Esophagus (tissue), 2 donors: ENCODE results near the gene DTNBP1. TPM values are rescaled to one million over a fixed set of nuclear protein-coding genes. Genes with fewer than 3 reads are reported as not detected.
"Not testable (repeated sequence)": the region's sequence is repeated elsewhere in the genome, so short reads cannot be mapped to it uniquely, and the experiment has no call there.

Experiments used
- H3K27ac ChIP-seq, 2 donors: one replicate each; pipeline ENCODE4 v1.5.1; 2013; ENCODE audit warnings: low read depth in 2 of 2, mild to moderate bottlenecking in 2 of 2, inconsistent platforms in 1 of 2, low read length in 1 of 2, moderate library complexity in 1 of 2
- H3K27me3 ChIP-seq, 2 donors: one replicate each; pipeline ENCODE4 v1.6.1; 2013; ENCODE audit warnings: low read length in 2 of 2, control low read depth in 1 of 2, mild to moderate bottlenecking in 1 of 2; ENCODE audit not compliant: insufficient read depth in 2 of 2, control insufficient read depth in 1 of 2
- H3K36me3 ChIP-seq, 2 donors: one replicate each; pipeline ENCODE4 v1.6.1; 2013; ENCODE audit warnings: low read length in 1 of 2; ENCODE audit not compliant: control insufficient read depth in 2 of 2, insufficient read depth in 2 of 2
- H3K4me1 ChIP-seq, 2 donors: one replicate each; pipeline ENCODE4 v1.6.1; 2013; ENCODE audit warnings: low read length in 1 of 2; ENCODE audit not compliant: control insufficient read depth in 2 of 2, insufficient read depth in 2 of 2
- H3K4me3 ChIP-seq, 2 donors: one replicate each; pipeline ENCODE4 v1.5.1; 2013; ENCODE audit warnings: low read length in 2 of 2, mild to moderate bottlenecking in 2 of 2, low read depth in 1 of 2, moderate library complexity in 1 of 2
- H3K9me3 ChIP-seq, 2 donors: one replicate each; pipeline ENCODE4 v1.6.1; 2013; ENCODE audit warnings: mild to moderate bottlenecking in 2 of 2, low read depth in 1 of 2, low read length in 1 of 2, moderate library complexity in 1 of 2; ENCODE audit not compliant: control insufficient read depth in 2 of 2, insufficient read depth in 1 of 2
- WGBS, 2 donors: extraction: QIAGEN DNeasy Blood & Tissue Kit; methylation state at CpG; one replicate each; pipeline ENCODE4 v1.1.7; 2013; 5-methylcytosine and 5-hydroxymethylcytosine counted together
- polyA plus RNA-seq, 2 donors: library from polyadenylated mRNA; stranded (reverse); fragments of 200-250 nt; gene quantifications; one replicate each; pipeline ENCODE4 v1.2.3, GENCODE V29; 2013
- donor health status: healthy with polysubstance abuse.
- donor health status: Bipolar disorder and iron deficiency.

The DTNBP1 gene
- polyA plus RNA-seq, 2 donors = 4.2 to 9.6 TPM

DNA sequence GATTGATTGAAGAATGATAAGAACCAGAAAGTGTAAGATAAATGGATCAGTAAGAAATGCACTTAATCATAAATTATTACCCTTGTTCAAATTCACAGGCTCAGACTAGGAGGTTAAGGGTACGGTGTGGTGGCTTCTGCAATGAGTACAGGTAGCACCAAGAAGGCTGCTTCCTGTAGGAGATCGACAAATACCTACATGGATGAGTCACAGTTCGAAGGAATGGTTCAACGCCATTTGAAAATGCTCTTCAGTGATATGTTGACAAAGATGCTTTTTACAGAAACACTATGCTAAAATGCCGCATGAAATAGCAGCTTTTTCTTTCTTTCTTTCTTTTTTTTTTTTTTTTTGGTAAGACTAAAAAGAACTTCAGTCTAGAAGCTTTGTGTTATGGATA is 116.2 kb downstream of the DTNBP1 start:
- Histone ChIP-seq H3K36me3 (no peaks in the 10 kb centered on the region), H3K4me3 (no peak overlapping the region), H3K27ac (no peak overlapping the region), H3K4me1 (no peaks in the 10 kb centered on the region), H3K9me3 (peaks cover 0 to 2% of the 10 kb centered on the region in 2 donors), H3K27me3 (no peaks in the 10 kb centered on the region)
- WGBS, 2 donors = 70 to 81% methylated on average over 5 of the region's 5 CpGs

DNA sequence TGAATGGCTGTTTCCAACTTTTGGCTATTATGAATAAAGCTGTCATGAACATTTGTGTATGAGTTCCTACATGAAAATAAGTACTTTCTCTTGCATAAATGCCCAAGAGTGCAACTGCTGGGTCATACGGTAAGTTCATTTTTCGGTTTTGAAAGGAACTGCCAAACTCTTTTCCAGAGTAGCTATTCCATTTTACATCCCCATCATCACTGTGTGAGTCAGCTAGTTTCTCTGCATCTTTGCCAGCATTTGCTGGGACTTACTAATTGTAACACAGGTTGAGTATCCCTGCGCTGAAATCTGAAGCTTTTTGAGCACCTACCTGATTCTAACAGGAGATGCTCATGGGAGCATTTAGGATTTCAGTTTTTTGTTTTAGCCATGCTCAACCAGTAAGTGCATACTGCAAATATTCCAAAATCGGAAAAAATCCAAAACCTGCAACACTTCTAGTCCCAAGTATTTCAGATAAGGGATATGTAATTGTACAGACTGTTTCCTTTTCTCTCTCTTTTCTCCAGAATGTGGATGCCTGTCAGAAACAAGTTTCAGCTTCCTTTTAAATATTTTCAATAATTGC is 118.4 kb downstream of the DTNBP1 start:
- 93 to 95% methylated on average over 4 of the region's 4 CpGs for WGBS, 2 donors
- H3K9me3 ChIP-seq = peaks cover 0 to 2% of the 10 kb centered on the region in 2 donors

DNA sequence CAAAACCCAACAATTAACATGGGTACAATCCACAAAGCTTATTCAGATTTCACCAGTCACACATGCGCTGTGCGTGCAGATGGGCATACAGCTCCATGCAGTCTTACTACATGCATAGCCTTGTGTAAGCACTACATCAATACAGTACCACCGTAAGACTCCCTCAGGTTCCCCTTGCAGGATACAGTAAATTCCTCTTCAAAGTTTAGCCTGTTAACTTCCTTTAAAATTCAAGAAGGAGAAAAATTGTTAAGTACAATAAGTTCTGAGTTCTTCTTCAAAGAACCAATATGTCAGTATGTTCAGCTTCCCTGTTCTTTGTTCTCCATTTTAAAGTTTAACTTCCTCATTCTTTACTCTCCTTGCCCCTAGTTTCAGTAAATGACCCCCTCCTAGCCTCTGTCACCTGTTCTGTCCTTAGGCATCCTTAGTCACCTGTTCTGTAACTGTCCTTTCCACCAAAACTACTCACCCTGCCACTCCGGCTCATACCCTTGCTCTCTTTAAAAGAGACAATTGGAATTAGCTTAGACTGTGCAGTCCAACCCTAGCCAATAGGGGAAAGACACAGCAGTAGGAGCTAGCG is 119.4 kb downstream of the DTNBP1 start:
- WGBS, 2 donors = 96 to 97% methylated on average over 5 of the region's 5 CpGs
- H3K36me3 ChIP-seq = not testable (repeated sequence)

More for the DNA sequence above, 118.4 kb downstream of the DTNBP1 start:
- no peaks in the 10 kb centered on the region for H3K27me3 ChIP-seq
- H3K36me3 ChIP-seq = no peaks in the 10 kb centered on the region
- H3K4me1 ChIP-seq = no peaks in the 10 kb centered on the region
- H3K27ac ChIP-seq = no peak overlapping the region
- H3K4me3 ChIP-seq = no peak overlapping the region

DNA sequence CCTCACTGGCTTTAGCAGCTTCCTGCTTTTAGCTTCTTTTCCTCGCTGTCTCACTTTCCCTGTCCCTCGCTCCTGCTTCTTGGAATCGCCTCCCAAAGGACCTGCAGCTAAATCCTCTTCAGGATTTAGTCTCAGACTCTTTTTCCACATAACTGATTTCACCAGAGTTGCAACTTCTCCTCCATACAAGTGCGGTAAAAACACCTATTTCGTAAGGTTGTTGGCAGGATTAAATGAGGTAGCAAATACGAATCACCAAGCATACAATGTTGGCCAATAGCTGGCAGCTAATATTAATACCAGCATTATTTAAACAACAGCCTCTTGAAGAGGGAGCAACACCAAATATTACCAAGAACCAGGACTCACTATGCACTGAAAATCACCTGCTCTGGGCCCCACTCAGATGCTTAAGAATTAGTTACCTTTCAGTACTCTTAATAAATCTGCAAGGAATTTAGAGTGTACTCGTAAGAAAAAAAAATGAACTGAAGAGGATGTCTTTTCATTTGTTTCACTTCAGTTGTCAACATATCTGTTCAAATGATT is 123.0 kb downstream of the DTNBP1 start:
- peaks cover 0 to 2% of the 10 kb centered on the region in 2 donors for H3K9me3 ChIP-seq
- 72 to 82% methylated on average over 7 of the region's 7 CpGs for WGBS, 2 donors
- no peak overlapping the region for H3K27ac ChIP-seq
- no peaks in the 10 kb centered on the region for H3K36me3 ChIP-seq
- H3K4me1 ChIP-seq = peaks cover 0 to 4% of the 10 kb centered on the region in 2 donors
- no peak overlapping the region for H3K4me3 ChIP-seq
- no peaks in the 10 kb centered on the region for H3K27me3 ChIP-seq

More for the DNA sequence above, 119.4 kb downstream of the DTNBP1 start:
- not testable (repeated sequence) for H3K4me3 ChIP-seq, H3K9me3 ChIP-seq, H3K27ac ChIP-seq, H3K27me3 ChIP-seq, H3K4me1 ChIP-seq

DNA sequence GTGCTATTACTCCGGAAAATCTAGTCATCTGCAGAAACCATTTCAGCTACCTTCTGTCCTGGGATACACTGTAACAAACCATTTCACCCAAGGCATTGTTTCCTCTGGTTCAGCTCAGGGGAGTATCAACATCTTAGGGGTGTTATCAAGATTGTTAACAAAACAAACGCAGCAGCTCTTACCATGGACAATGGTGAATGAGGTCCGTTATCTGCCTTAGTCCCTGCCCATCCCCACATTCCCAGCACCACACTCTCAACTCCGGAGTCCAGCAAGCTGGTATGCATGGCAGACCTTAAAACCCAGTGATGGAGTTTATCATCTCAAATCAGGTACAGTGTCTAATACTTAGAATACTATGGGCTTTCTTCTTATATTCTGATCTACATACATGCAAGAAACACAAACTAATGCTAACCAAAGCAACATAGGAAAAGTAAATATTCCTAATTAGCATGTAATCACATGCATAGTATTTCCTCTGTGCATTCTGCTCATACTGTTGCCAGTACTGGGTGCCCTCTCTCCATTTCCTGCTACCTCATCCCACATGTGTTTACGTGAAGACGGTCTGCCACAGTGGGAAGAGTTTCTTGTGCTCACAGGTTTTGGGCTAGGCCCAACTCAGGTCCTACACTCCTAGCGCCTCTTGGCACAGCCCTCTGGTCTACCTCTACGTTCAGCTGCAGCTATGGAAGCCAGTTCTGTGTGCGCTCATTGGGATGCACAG is 123.9 kb downstream of the DTNBP1 start:
- Histone ChIP-seq H3K36me3 (no peaks in the 10 kb centered on the region), H3K4me3 (no peak overlapping the region), H3K4me1 (peaks cover 0 to 4% of the 10 kb centered on the region in 2 donors), H3K27me3 (no peaks in the 10 kb centered on the region), H3K27ac (no peak overlapping the region), H3K9me3 (peaks cover 0 to 2% of the 10 kb centered on the region in 2 donors)
- WGBS, 2 donors = 87% methylated on average over 9 of the region's 9 CpGs

DNA sequence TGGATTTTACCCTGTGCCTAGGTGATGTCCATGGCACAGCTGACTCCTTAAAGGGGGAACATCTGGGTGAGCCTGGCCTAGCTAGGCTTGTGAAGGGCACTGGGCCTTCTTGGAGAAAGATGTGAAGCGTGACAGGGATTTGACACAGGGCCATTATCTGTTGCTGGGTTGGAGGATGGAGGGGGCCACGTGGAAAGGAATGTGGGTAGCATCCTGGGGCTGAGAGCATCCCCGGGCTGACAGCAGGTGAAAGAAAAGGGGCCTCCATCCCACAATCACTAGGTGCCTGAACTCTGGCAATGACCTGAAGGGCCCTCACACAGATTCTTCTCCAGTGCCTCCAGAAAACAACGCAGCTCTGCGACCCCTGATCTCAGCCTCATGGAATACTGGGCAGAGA is 124.7 kb downstream of the DTNBP1 start:
- H3K27me3 ChIP-seq = no peaks in the 10 kb centered on the region
- H3K27ac ChIP-seq = no peak overlapping the region
- WGBS, 2 donors = 93 to 99% methylated on average over 5 of the region's 5 CpGs
- H3K36me3 ChIP-seq = peaks cover 0 to 3% of the 10 kb centered on the region in 2 donors
- H3K4me3 ChIP-seq = no peak overlapping the region
- H3K4me1 ChIP-seq = peaks cover 0 to 4% of the 10 kb centered on the region in 2 donors
- H3K9me3 ChIP-seq = no peaks in the 10 kb centered on the region

DNA sequence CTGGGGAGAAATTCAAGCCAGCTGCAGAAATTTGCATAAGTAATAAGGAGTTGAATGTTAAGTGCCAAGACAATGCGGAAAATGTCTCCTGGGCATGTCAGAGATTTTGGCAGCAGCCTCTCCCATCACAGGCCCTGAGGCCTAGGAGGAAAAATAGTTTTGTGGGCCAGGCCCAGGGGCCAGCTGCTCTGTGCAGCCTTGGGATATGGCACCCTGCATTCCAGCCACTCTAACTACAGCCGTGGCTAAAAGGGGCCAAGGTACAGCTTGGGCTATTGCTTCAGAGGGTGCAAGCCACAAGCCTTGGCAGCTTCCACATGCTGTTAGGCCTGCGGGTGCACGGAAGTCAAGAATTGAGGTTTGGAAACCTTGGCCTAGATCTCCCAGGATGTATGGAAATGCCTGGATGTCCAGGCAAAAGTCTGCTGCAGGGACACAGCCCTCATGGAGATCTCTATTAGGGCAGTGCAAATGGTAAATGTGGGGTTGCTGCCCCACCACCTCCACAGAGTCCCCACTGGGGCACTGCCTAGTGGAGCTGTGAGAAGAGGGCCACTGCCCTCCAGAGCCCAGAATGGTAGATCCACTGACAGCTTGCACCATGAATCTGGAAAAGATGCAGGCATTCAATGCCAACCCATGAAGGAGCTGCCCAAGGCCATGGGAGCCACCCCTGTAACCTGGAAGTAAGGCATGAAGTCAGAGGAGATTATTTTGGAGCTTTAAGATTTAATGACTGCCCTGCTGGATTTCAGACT is 126.5 kb downstream of the DTNBP1 start:
- Histone ChIP-seq H3K9me3 (no peaks in the 10 kb centered on the region), H3K27ac (no peak overlapping the region), H3K4me3 (no peak overlapping the region), H3K27me3 (no peaks in the 10 kb centered on the region), H3K36me3 (peaks cover 0 to 10% of the 10 kb centered on the region in 2 donors), H3K4me1 (peaks cover 0 to 4% of the 10 kb centered on the region in 2 donors)
- 61 to 67% methylated on average over 4 of the region's 4 CpGs for WGBS, 2 donors

DNA sequence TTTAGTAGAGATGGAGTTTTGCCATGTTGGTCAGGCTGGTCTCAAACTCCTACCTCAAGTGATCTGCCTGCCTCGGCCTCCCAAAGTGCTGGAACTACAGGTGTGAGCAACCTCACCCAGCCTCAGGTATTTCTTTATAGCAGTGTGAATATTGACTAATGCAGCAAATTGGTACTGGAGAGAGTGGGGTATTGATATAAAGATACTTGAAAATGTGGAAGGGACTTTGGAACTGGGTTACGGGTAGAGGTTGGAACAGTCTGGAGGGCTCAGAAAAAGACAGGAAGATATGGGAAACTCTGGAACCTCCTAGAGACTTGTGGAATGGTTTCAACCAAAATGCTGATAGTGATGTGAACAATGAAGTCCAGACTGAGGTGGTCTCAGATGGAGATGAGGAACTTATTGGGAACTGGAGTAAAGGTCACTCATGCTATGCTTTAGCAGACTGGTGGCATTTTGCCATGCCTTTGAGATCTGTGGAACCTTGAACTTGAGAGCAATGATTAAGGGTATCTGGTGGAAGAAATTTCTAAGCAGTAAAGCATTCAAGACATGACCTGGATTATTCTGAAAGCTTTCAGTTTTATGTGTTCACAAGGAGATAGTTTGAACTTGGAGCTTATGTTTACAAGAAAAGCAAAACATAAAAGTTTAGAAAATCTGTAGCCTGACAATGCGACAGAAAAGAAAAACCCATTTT is 127.2 kb downstream of the DTNBP1 start:
- no peak overlapping the region for H3K4me3 ChIP-seq
- 86 to 87% methylated on average over 3 of the region's 3 CpGs for WGBS, 2 donors
- H3K4me1 ChIP-seq = peaks cover 0 to 4% of the 10 kb centered on the region in 2 donors
- H3K36me3 ChIP-seq = peaks cover 0 to 12% of the 10 kb centered on the region in 2 donors
- H3K9me3 ChIP-seq = no peaks in the 10 kb centered on the region
- no peak overlapping the region for H3K27ac ChIP-seq
- no peaks in the 10 kb centered on the region for H3K27me3 ChIP-seq

DNA sequence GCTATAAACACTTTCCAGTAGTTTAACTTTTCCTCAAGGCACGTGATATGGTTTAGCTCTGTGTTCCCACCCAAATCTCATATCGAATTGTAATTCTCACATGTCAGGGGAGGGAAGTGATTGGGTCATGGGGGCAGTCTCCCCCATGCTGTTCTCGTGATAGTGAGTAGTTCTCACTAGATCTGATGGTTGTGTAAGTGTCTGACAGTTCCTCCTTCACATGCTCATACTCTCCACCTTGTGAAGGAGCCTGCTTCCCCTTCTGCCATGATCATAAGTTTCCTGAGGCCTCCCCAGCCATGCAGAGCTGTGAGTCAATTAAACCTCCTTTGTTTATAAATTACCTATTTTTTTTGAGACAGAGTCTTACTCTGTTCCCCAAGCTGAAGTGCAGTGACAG is 127.9 kb downstream of the DTNBP1 start:
- Histone ChIP-seq H3K36me3 (peaks cover 0 to 12% of the 10 kb centered on the region in 2 donors), H3K27me3 (no peaks in the 10 kb centered on the region), H3K27ac (no peak overlapping the region), H3K4me3 (no peak overlapping the region), H3K9me3 (no peaks in the 10 kb centered on the region), H3K4me1 (peaks cover 0 to 4% of the 10 kb centered on the region in 2 donors)
- 83 to 89% methylated on average over 3 of the region's 3 CpGs for WGBS, 2 donors
